ENCODE measurements around the gene CYP2B6.

DNA sequence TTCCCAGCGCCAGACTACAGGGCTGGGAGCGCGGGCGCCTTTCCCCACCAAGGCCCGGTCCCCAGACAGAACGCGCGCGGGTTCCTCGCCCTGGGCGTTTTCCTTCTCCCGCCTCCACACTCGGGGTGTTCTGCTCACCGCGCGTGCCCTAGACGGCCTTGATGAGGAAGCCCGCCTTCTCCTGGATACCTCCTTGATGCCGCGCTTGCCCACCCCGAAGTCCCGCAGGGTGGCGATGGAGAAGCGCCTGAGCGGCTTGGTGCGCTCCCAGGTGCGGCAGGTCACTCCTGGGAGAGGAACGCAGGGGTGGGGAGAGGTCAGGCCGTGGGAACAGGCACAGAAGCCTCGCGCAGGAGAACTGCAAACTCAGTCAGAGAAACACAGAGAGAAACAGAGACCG is 34.8 kb downstream of the CYP2B6 start:
- TF ChIP-seq, protein P1, sequence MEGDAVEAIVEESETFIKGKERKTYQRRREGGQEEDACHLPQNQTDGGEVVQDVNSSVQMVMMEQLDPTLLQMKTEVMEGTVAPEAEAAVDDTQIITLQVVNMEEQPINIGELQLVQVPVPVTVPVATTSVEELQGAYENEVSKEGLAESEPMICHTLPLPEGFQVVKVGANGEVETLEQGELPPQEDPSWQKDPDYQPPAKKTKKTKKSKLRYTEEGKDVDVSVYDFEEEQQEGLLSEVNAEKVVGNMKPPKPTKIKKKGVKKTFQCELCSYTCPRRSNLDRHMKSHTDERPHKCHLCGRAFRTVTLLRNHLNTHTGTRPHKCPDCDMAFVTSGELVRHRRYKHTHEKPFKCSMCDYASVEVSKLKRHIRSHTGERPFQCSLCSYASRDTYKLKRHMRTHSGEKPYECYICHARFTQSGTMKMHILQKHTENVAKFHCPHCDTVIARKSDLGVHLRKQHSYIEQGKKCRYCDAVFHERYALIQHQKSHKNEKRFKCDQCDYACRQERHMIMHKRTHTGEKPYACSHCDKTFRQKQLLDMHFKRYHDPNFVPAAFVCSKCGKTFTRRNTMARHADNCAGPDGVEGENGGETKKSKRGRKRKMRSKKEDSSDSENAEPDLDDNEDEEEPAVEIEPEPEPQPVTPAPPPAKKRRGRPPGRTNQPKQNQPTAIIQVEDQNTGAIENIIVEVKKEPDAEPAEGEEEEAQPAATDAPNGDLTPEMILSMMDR (IDR thresholded peaks at IDR 0.05; ENCODE audit: low read depth, low read length, poor library complexity, severe bottlenecking): no peak
- no peak for TF ChIP-seq EZH2phosphoT487 (IDR thresholded peaks at IDR 0.05; ENCODE audit: borderline replicate concordance, low read length)
